GM19043 (cell line): ENCODE data around the gene TIAM1.

Experiments used
- ATAC-seq: cut with Tn5 transposase; IDR thresholded peaks from one replicate; pipeline ENCODE4 v1.9.1; 2021; ENCODE audit warnings: low read depth; ENCODE audit not compliant: unreplicated experiment

TIAM1 gene

DNA sequence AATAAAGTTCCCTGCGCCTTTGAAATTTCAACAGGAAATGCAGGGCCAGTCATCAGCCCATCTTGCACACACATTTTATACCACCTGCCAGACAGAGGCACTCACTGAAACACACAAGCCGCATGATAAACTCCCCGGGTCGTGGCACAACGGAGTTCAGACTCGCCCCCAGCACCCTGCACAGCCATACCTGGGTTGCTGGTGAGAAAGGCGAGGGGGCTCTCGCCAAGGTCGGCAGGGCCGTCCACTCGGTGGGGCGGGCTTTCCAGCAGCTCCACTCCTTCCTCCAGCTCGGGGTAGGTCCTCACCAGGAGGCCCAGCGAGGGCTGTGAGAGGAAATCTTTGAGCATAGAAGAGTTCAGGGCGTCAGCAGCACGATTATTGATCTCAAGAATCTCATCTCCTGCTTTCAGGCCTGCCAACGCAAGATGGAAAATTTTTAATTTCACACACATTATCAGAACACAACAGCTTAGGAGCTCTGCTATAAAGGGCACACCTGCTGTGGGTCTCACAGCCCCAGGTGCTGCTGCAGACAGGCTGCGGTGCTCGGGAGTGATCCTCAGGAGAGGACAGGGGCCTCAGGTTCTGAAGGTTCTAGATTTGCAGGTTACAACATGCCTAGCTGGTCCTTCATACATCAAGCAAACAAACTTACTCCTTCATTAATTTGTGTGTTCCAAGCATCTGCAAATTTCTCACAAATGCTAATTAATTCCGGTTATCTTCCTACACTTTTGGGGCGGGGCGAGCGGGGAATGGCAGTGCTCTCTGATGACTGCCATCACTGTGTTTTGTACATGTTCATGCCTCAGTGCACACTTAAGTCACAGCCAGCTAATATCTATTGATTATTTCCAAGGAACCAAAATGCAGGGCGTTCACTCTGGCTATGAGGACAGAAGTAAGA lies 161.6 kb downstream of the TIAM1 start:
- no peak for ATAC-seq

DNA sequence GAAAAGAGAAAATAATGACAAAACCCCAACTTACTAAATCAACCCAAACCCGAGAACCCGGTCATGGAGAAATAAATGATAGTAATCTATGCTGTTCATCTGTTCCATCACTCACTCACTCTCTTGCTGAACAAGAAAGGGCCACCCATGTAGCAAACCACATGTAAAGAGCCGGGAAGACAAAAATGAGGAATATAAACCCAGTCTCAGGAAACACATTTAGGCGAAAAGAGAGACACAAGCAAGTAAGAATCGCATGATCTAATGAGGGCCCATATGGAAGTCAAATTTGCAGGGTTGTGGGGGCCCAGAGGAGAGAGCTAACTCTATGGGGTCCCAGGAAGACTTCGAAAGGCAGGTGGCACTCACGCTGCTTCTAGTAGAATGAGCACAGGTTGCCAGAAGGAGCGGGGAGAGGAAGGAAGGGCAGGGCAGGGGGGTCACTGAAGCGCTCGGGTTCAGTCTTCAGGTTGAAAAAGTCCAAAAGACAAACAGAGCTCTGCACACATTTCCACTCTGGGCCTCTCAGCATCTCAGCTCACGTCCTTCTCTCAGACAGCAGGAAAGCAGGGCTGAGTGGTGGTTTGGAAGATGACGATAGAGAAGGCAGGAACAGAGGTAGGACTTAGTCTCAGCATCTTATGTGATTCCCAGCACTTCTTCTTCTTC lies 162.8 kb downstream of the TIAM1 start:
- no peak for ATAC-seq

DNA sequence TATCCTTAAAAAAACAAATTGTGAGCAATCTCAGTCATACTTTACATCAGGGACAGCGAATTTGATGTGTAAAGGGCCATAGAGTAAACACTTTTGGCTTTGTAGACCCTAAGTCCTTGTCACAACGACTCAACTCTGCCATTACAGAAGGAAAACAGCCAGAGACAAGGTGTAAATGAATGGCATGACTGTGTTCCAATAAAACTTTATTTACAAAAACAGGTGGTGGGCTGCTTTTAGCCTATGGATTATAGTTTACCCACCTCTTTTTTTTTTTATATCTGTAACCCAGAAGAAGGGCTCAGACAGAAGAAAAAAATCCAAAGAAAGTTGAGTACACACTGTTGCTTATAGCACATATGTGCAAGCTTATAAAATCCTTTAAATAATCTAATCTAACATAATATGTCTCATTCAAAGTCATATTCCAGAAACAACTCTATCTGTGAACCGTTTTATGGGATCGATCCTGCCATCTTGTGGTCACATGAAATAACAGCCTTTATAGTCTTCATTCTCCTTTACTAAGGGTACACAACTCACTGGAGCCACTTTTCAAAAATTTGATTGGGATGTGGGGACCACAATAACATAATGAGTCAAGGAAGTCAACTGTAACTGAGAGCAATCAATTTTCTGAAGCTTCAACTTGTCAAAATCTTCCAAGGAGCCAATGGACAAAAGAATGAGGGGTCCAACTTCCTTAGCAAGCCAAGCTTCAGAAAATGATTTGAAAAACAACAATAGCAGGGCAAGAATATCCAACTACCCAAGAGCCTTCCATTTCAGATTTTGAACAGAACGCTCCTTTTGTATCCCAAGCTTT lies 163.6 kb downstream of the TIAM1 start:
- ATAC-seq: no peak

DNA sequence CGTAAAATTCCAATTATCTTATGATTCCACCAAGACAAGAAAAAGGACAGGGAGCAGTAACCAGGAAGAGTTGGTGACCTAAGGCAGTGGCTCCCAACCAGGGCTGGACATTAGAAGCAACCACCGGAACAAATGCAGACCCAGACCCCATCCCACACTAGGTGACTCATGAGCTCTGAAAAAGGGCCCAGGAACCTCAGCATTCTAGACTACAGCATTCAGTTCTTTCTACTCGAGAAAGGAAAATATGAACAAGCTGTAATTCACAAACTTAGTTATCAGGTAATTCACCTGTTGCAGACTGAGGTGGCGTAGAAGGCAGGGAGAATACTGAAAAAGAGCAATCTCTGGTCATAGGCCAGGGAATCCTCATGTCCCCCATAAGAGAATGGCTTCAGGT lies 167.3 kb downstream of the TIAM1 start:
- ATAC-seq: no peak

DNA sequence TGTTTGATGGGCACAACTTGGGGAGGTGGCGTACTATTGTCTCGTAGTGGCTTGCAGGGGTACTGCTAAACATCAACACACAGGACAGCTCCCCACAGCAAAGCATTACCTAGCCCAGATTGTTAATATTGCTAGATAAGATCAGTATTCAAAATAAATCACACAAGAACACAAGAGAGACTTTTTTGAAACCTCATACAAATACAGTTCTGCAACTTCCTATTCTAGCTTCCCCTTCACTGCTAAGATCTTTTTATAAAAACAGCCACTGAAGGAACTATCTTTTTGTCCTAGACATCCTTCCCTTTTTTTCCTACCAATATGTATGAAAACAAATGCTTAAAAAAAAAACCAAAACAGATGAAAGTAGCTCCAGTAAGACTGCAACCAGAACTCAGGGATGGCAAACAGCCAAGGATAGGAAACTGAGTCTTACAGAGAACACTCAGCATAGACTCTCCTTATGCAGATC lies 167.9 kb downstream of the TIAM1 start:
- no peak for ATAC-seq

DNA sequence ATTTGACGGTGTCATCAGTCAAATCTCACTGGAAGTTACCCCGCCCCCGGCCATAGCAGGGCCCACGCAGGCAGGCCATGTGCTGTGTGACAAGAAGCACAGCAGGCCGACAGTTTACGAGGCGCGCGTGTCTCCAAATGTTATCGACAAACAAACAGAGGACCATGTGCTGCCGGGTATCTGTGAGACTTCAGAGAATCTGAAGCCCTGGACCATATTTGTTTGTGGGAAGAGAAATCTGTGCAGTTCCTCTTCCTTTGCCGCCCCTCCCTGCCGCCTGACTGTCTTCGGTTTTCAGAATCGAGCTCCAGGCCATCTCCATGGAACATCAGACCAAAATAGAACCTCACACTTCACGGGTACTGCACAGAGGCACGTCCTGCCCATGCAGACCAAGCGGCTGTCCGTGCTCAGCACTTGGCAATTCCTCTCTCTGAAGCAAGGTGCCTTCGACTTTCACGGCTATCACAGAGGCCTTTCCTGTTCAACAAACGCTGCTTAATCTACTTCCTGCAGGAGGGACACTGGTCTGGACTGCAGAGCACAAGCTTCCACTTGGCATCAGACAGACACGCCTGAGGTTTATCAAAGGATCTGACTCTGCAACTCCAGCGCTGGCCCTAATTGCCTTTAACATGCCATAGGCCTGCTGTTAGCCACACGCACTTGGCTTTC lies 170.0 kb downstream of the TIAM1 start:
- ATAC-seq: no peak

DNA sequence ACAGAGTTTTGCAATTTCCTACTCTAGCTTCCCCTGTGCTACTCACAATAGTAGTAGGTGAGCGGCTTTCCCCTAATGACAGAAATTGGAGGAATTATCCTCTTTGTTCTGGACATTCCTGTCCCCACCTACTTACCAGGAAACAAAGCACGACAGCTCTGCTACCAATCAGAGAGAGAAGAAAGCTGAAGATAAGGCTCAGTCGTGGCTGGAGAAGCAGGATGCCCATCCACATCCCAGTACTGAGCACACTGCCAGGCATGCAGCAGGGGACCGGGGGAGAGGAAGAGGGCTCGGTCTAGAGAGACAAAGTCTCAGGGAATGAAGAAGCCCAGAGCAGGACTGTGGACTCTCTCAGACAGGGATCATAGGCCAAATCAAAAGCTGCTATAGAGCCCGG lies 171.7 kb downstream of the TIAM1 start:
- ATAC-seq: no peak

DNA sequence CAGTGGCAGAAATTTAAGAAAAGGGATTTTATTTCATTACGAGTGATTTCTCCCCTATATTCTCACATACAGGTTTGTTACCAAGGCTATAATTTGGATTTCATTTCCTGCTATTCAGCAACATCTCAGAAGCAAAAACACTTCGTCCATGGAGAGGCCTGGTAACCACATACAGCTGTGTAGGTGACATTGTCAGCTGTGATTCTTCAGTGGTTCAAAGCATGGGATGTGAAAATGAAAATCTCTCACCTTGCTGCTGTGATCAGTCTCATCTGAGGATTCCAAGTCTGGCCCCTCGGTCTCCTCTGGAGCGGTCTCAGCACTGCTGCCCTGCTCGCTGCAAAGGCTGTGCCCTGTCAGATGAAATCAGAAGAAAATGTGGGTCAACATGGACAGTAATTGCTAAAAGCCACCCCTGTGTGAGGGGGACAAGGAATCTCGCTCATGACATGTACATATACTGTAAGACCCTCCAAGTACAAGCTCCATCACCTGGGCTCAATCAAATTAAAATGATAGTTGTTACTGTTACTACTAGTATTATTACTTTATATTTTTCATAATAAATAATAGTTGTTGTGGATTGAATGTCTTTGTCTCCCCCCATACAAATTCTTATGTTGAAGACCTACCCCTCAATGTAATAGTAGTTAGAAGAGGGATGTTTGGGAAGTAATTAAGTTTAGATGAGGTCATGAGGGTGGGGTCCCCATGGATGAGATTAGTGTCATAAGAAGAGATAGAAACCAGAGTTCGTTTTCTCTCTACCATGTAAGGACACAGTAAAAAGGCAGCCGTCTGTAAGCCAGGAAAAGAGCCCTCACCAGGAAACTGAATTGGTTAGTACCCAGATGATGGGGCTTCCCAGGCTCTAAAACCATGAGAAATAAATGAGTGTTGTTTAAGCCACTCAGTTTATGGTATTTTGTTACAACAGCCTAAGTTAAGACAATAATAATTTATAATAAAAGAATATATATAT lies 179.1 kb downstream of the TIAM1 start:
- no peak for ATAC-seq

DNA sequence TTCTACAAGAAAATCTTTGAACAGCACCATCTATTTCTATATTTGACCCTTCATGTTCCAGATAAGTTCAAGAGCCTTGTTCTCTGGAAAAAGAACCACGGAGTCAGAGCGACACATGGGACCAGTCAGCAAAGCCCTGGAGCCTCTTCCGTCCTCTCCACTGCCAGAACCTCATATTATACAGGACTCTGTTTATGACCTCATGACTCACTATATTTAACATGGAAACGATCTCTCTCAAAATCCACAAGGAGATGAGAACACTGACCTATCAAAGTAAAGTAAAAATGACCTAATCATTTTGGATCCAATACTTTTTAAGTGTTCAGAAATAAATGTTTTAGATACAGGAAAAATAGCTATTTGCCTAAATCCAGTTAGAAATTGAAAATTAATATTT lies 181.2 kb downstream of the TIAM1 start:
- ATAC-seq: no peak

DNA sequence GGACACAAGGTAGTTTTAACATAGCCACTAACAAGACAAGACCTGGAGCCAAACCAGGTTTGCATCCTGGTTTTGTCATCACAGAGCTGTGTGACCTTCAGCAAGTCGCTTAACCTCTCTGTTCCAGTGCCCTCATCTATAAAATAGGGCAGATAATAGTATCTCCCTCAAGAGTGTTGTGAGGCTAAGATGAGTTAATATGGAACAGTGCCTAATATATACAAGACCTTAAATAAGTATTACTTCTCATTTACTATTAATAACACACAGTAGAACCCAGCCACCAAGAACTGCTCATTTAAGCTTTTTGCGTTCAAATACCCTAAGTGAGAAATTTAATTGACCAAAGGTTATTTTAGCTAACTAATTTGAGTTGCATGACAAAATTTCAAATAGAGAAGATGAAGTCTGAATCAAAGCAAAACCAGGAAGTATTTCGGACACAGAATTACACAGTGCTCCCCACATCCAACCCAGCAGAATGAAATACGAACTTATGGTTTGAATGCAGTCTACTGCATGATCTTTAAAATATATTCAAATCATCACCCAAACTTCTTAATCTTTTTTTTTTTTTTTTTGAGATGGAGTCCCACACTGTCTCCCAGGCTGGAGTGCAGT lies 181.9 kb downstream of the TIAM1 start:
- ATAC-seq: no peak

DNA sequence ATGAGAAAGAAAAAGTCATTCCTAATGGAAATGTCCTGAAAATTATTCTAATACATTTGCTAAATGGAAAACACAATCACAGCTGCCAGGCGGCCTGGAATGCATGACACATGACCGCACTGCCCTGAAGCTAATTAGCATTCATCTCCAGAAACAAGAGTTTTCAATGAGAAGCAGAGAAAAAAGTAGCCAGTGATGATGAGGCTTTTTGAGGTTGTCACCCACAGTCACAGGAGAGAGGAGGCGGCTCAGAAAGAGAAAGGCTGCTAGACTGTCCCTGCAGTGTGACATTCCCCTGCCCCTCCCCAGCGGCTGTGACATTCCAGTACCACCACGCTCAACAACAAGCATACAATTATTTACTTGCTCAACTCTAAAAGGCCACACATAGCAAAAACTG lies 182.9 kb downstream of the TIAM1 start:
- no peak for ATAC-seq

DNA sequence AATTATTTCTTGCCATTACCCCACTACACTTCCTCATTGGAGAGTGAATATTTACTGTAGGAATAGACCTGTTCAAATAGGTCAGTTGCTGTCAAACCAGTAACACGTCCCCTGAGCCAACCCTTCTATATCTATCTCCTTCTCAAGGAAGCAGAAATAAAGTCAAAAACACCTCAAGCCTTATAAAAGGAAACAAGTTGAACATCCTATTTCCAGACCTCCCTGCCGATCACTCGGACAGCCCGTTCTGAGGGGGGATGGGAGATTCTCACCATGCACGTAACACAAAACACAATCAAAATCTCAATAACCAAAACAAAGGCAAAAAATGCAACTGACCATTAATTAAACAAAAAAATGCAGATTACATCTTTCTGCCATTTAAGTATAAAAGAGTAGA lies 184.3 kb downstream of the TIAM1 start:
- no peak for ATAC-seq

DNA sequence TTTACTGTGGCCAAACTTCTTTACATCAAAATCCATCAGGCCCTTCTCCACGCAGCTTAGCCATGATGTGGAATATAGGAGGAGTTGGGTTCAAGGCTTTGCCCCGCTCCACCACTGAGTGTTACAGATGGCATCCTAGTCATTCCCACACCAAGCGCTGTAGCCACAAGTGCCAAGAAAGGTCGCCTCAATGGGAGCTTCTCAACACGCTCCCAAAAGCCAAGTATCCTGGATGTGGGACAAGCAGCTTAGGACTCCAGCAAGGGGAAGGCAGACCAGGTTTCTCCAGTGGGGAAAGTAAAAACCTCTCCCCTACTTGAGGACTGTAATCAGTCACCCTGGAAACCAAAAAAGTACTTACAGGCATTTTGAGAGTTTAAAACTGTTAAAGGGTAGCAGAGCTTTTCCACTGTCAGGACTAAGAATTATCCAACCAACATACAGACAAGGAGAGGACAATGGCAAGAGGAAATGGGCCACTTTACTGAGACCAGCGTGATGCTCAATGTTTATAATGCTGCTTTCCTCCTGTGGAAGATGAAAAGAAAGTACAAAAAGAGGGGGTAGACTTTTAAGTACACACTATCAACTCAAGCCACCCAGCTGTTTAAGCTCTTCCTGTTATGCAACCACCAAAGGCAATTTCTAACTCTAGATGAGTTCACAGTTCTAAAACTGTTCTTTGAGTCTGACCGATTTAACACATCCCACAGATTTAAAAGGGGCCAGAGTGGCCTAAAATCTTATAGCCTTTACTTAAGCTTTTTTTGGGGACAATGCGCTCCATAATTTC lies 185.1 kb downstream of the TIAM1 start:
- no peak for ATAC-seq

DNA sequence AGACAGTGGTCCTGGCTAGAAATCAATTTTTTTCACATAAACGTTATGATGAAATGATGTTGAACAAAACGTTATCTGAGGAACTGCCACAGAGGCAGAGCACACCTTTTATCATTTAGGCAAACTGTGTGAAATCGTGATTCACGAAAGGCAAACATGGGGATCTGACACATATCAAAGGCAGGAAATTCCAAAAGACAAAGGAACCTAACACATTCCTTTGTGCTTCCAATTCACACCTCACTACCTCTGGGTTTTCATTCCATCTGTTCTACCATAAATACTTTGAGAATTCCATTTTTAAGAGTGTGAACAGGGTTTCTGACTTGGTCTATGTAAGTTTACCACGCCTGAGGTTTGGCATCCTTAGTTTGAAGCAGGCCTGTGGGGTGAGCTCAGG lies 186.3 kb downstream of the TIAM1 start:
- ATAC-seq: no peak

DNA sequence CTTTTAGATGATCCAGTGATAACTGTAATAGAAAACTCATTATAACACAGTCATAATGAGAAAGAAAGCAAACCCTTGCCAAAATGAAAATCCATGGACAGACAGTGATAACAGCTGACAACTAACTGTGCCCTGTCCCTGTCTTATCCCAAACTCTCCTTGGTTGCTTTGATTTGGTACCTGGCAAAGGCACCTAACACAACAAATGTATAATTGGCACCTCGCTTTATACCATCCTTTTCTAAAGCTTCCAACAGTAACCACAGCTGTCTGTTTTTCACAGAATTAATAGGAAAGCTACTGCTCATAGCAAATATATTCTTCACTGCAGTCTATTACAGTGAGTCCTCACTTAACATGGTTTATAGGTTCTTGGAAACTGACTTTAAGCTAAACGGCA lies 187.4 kb downstream of the TIAM1 start:
- no peak for ATAC-seq

DNA sequence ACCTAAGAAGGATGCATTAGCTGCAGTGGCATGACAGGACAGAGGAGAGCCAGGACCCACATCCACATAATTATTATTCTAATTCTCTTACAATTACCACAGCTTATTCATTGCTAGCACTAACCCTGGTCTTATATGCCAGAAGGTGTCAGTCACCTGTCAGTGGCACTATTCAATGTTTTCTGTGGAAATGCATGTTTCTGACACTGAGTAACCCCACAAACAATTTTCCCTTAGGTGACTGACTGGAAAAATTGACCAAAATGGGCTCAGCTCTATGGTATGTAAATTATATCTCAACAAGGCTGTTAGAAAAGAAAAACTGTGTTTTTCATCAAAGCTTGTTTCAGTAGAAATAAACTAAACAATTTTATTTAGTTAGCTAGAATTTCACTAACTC lies 187.9 kb downstream of the TIAM1 start:
- no peak for ATAC-seq

DNA sequence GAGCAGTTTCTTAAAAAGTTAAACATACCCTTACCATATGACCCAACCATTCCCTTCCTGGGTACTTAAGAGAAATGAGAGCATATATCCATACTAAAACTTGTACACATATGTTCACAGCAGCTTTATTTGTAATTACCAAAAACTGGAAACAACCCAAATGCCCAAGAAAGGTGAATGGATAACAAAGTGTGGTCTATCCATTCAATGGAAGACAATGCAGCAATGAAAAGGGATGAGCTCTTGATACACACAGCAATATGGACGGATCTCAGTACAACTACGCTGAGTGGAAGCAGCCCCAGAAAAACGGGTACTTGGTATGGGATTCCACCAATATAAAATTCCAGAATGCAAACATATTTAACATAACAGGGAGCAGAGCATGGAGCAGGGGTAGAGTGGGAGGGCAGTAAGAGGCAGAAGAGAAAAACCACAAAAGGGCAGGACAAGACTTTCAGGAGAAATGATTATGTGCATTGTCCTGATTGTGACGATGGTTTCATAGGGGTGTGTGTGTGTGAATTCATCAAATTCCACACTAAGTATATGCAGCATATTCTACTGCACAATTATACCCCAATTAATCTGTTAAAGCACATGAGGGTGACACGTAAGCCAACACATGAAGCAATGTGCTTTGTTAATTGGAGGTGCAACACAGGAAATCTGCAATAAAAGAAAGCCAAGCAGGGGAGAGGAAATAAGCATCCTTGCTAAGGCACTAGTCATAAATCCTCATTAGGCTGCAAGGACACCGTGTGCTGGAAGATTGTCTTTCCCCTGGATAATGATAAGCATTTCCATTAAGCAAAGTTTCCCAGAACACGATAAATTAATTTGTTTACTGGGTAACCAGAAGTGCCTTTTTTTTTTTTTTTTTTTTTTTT lies 192.7 kb downstream of the TIAM1 start:
- ATAC-seq: no peak
